Effector CD4-positive, alpha-beta T cell (primary cell): ENCODE data around the gene LYPD4. TPM values are rescaled to one million over a fixed set of nuclear protein-coding genes. Genes with fewer than 3 reads are reported as not detected.
"Not testable (repeated sequence)": the region's sequence is repeated elsewhere in the genome, so short reads cannot be mapped to it uniquely, and the experiment has no call there.

ENCODE experiments used
- DNase-seq: peaks from one replicate; pipeline ENCODE4 v3.0.0-alpha.2; 2020
- total RNA-seq: gene quantifications from one replicate; lab custom pipeline; 2026; lab: John Stamatoyannopoulos, UW

LYPD4 gene, protein sequence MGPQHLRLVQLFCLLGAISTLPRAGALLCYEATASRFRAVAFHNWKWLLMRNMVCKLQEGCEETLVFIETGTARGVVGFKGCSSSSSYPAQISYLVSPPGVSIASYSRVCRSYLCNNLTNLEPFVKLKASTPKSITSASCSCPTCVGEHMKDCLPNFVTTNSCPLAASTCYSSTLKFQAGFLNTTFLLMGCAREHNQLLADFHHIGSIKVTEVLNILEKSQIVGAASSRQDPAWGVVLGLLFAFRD
- not detected for total RNA-seq

DNA sequence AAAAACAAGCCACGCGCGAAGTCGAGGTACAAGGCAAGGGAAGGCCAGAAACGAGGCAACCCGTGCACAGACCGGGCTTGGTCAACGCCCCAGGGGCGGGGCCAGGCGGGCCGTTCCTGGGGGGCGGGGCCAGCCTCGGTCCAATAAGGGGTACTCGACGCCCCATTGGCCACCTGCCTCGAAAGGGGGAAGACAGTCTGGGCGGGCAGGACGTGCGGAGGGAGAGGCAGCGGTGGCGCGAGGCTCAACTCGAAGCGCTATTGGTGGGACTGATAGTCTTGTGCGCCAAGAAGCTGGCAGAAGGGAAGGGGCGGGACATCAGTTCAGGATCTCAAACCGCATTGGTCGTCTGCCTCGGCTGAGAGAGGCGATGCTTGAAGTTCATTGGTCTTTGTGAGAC lies at the start of gene LYPD4:
LYPD4 (minus strand) TSS at position 83 of the 400 bp plus-strand sequence. CDS start 5,398 bp downstream, outside the sequence.
- no peak for DNase-seq

DNA sequence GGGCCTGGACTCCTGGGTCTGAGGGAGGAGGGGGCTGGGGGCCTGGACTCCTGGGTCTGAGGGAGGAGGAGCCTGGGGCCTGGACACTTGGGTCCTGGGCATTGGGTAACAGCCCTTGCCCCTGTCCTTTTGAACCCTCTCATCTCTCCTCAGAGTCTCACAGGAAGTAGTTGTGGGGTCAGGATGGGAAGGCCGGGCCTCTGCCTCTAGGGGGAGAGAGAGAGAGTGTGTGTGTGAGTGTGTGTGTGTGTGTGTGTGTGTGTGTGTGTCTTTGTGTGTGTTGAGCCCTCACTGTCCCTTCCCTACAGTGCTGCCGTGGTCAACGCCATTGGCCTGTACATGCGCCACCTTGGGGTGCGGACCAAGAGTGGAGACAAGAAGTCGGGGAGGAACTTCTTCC lies 49.4 kb upstream of the LYPD4 start:
- no peak for DNase-seq

DNA sequence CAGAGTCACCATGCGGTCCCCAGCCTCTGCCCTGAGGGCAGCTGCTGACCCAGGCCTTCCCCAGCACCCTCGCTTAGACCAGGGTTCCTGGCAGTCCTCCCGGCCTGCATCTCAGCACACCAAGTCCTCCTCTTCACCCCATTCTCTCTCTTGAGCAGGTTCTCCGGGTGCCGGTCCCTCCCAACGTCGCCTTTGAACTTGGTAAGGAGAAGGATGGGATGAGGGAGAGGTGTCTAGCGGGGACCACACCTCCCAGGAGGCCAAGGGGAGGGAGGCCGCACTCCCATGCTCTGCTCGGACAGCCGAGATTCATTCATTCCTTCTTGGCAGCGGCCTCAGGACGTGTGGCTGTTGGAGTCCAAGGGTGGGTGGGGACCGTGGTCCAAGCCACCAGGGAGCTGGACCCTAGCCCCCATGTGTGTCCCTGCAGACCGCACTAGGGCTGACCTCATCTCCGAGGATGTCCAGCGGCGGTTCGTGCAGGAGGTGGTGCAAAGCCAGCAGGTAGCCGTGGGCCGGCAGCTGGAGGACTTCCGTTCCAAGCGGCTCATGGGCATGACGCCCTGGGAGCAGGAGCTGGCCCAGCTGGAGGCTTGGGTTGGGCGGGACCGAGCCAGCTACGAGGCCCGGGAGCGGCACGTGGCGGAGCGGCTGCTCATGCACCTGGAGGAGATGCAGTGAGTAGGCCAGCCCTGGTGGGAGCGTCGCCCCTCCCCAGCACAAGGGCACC lies 47.9 kb upstream of the LYPD4 start:
- no peak for DNase-seq

DNA sequence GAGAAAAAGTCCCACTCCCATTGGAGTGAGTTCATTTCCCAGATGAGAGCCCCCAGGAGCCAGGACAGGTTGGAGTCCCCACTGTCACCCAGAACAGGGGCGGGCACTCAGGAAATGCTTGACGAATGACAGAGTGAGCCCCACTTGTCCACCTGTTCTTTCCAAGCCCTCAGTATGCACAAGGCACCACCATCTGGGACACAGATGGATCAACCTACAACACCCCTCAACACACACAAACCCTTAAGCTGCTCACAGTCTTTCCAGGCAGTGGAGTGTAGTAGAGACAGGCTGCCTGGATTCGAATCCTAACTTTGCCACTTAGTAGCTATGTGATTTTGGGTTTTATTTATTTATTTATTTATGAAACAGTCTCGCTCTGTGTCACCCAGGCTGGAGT lies 46.5 kb upstream of the LYPD4 start:
- no peak for DNase-seq

DNA sequence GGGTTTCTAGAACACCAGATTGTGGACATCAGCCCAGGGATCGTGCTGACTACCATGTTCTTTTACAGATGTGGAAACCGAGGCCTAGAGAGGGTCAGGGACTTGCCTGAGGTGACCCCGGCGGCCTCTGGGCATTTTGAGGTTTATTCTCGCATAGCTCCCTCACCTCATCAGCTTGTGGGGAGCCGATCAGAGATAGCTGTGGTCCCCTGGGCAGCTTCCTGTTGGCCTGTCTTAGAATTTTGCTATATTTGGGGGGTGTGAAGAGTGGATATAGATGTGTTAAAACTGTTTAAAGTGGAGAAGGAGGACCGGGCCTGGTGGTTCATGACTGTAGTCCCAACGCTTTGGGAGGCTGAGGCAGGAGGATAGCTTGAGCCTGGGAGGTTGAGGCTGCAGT lies 45.4 kb upstream of the LYPD4 start:
- no peak for DNase-seq

DNA sequence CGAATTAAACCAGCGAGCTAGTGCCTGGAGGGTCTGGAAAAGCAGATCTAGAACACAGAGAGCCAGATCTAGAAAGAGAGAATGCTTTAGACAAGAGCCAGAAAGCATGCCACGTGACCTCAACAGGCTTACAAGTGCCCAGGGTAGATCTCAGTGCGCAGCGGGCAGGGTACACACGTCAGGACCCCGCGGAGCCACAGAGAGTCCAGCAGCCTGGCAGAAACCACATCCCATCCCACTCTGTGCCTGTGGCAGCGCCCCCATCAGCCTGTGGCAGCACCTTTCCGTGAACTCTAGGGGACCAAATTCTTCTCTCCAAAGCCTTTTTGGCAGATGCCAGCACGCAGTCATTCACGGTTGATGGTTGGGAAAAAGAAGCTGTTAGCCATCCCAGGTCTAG lies 44.4 kb upstream of the LYPD4 start:
- DNase-seq, result no peak

DNA sequence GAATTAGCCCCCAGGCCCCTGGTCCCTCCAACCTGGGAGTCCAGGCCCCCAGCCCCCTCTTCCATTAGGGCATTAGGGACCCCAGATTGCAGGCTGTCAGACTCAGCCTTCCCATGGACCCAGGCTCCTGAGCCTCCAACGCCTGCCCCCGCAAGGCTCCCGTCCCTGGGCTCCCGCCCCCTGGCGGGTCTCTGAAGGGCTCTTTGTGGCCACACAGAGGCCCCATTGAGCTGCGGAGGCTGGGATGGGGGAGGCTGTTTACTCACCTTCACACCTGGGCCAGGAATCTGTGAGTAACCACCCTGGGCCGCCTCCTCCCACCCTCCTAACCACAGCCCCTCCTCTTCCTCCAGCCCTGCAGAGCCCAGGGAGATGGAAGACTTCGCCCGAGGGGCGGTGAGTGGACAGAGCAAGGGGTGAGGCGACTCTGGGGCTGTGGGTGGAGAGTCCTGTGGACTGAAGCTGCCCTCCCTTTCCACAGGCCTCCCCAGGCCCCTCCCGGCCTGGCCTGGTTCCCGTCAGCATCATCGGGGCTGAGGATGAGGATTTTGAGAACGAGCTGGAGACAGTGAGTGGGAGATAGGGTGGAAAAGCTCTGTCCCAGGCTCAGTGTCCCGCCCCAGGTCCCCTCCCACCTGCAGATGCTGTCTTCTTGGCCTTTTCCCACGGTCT lies 43.4 kb upstream of the LYPD4 start:
- DNase-seq, result peak; percentile 78

DNA sequence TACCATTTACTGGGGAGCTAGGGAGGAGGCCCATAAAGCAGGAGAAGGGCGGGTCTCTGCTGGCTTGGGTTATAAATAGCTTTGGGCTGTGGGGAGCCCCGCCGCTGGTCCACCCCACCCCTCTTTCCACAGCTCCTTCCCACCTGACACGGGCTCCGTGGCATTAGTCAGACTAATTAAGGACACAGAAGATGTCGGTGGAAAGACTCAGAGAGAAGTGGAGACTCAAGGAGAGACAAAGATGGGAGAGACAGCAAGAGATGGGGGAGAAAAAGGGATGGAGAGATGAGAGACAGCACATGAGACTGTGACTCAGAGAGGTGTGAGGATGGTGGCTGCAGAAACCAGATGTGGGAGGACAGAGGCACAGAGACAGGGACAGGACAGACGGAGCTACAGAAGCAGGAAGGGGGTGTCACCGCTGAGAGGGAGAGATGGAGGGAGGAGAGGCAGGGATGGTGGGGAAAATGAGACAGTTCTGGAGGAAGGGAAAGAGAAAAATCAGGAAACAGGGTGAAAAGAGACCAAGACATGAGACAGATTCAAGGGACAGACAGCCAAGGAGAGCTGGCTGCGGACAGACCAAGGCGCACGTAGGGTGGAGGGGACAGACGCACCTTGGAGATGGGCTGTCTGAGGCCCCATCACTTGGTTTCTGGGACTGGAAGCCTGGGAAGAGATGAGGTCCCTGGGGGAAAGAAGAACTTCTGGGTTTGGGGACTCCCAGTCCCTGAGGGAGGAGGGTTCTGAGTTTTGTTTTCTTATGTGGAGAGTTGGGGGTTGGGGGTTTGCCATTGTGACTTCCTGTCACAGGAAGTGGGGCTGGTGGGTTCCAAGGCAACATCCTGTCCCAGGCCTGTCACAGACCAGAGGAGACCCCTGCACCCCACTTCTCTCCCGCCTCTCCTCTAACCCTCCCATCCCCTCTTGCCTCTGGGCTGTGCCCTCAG lies 42.6 kb upstream of the LYPD4 start:
- peak; percentile 61 for DNase-seq

DNA sequence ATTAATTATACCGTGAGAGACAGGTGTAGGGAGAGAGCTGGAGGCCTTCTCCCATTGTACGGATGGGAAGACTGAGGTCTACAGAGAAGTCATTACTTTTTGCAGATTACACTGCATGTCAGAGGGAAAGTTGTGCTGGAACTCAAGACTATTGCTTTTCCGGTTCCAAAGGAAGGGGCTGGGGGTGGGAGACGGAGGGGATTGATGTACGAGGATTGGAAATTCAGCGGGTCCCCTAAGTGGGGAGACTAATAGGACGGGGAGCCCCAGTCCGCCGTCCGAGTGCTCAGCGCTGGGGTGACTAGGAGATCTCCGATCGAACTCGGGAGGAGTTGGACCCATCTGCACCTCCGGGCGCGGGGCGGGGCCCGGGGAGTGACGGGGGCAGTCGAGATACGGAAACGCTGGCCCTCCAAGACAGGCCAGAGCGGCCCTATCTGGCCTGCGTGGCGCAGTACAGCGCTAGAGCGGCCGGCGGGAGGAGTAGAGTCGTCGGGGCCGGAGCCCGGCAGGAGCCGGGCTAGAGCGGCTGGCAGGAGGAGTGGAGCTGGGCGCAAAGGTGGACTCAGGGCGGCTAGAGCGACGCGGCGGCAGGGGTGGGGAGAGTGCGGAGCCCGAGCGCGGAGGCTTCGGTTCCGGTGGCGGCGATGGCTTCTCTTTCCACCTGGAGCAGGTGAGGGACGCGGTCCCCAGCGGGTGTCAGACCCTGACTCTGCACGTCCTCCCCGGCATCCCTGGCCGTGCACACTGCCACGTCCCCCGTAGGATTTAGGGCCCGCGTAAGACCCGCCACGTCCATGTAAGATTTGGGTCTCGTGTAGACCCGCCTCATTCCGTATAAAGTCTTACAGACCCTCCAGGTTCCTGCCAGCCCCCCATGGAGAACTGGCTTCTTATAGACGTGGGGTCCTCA lies 39.6 kb upstream of the LYPD4 start:
- DNase-seq, result peak; percentile 76

DNA sequence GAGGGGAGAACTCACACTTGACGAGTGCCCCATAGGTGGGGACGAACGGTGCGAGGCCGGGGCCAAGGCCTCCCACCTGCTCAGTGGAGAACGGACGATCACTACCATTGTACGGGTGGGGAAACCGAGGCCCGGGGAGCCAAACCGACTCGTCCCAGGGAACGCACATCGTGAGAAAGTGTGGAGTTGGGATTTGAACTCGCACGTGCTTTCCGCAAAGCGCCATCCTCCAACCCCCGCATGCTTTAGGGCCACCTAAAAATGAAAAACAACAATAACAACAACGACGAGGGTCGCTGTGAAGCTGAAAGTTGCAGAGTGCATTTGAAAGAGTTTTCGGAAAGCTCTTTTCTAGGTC lies 39.0 kb upstream of the LYPD4 start:
- DNase-seq, result no peak

DNA sequence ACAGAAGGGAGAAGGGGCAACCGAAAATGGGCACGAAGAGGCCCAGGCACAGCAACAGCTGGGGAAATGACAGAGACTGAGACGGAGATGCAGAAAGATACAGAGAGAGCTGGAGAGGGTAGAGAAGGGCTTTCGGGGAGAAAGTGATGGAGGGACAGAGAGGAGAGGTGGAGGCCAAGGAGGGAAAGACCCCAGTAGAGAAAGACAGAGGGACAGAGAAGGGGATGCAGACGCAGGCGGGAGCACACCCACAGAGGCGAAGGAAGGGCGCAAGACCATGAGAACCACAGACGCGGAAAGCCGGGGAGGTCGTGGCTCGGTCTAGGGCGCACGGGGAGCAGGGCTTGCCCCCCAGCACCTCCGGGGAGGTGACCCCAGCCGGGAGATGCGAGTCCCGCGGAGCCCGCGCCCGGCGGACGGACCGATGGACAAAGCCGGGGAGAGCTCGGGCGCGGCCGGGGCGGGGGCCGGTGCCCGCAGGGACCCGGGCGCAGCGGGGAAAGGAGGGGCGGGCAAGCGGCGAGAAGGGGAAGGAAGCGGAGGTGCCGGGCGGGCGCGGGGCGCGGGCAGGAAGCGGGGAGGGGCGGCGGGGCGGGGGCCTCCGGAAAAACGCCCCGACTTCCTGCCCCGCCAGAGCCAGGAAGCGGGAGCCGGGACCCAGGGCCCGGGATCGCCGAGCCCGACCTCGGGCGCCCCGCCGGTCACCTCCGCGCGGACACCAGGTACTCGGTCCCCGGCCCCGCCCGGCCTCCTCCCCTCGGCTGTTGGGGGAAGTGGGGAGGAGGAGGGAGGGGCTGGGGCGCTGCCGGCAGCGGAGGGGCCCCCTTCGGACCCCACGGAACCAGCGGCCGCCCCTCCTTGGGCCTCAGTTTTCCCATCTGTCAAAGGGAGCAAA lies 38.3 kb upstream of the LYPD4 start, which contains the start of gene ARHGEF1:
ARHGEF1 (plus strand) TSS at position 617 of the 895 bp plus-strand sequence. CDS start 4,899 bp downstream, outside the sequence.
- peak; percentile 47 for DNase-seq

DNA sequence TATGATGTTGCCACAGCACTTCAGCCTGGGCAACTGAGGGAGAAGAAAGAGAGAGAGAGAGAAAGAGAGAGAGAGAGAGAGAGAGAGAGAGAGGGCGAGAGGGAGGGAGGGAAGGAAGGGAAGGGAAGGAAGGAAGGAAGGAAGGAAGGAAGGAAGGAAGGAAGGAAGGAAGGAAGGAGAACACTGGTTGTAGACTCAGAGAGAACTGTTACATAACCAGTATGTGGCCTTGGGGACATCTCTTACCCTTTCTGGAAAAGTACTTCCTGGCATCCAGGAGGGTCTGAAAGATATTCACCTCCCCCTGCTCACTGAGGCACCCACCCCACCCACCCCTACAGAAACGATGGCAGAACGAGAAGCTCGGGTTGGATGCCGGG lies 35.8 kb upstream of the LYPD4 start:
- DNase-seq, result no peak

DNA sequence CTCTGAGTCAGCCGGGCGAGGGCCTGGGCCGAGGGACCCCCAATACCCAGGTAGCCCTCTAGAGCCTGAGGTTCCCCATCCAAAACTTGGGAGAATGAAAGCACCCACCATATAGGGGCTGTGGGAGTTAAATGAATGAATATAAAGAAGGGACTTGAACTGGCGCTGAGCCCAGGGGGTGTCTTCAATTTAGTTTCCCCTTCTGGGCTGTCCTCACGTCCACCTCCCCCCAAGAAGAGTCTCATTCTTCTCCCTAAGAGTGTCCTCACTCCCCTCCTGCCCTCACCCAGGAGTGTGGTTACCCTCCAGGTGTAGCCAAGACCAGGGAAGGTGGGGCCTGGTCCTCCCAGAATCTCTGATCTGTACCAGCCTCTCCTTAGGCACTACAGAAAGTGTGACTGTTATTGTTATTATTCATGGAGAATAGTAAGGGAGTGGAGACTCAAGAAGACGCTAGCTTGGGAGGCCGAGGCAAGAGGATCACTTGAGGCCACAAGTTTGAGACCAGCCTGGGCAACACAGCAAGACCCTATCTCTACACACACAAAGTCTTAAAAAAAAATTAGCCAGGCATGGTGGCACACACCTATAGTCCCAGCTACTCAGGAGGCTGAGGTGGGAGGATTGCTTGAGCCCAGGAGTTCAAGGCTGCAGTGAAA lies 35.3 kb upstream of the LYPD4 start:
- DNase-seq, result no peak

DNA sequence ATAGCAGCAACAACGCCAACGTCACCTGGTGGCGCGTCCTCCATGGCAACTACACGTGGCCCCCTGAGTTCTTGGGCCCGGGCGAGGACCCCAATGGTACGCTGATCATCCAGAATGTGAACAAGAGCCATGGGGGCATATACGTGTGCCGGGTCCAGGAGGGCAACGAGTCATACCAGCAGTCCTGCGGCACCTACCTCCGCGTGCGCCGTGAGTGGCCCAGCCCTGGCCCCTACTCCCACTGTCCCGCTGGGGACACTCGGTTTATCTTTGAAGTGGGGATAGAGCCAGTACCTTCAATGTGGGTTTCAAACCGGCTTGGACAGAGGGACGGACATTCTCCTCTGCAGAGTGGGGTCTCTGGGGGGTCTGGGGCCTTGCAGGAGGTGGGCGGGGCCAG lies 34.6 kb upstream of the LYPD4 start:
- DNase-seq, result no peak

DNA sequence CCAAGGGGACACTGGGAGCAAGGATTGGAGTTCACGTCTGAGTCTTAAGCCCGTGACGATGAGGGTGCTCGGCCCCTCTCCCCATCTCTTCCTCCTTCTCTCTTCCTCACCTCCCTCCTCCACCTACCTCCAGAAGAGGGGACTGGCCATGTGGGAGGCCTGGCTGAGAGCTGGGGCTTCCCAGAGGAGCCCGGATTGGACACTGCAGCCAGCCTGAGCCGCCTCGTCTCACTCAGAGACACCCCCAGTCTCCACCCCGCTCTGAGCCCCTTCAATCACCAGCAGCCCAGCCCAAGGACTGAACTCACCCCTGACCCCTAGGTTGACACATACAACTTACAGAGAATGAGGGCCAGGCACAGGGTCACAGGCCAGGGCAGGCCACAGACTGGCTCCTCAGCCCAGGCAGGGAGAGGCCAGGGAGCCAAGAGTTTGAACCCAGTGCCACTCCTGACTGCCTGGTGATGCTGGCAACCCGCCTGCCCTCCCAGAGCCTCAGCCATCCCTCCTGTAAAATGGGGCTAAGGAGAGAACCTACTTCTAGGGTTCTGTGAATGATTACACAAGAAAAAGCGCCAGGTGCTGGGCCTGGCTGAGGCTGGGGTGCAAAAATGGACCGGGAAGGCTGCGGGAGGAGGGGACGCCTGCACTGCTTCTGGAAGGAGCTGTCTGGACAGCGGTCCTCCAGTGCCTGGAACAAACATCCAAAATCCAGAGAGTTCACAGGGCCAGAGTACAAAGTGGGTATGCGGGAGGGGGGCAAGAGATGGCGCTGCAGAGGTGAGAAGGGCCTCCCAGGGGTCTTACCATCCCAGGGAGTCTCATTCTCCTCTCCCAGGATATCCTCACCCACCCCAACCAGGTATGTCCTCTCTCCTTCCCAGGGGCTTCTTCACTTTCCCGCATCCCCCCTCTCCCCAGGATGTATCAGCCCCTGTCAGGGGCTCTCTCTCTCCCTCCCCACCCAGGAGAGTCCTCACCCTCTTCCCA lies 33.7 kb upstream of the LYPD4 start:
- no peak for DNase-seq

DNA sequence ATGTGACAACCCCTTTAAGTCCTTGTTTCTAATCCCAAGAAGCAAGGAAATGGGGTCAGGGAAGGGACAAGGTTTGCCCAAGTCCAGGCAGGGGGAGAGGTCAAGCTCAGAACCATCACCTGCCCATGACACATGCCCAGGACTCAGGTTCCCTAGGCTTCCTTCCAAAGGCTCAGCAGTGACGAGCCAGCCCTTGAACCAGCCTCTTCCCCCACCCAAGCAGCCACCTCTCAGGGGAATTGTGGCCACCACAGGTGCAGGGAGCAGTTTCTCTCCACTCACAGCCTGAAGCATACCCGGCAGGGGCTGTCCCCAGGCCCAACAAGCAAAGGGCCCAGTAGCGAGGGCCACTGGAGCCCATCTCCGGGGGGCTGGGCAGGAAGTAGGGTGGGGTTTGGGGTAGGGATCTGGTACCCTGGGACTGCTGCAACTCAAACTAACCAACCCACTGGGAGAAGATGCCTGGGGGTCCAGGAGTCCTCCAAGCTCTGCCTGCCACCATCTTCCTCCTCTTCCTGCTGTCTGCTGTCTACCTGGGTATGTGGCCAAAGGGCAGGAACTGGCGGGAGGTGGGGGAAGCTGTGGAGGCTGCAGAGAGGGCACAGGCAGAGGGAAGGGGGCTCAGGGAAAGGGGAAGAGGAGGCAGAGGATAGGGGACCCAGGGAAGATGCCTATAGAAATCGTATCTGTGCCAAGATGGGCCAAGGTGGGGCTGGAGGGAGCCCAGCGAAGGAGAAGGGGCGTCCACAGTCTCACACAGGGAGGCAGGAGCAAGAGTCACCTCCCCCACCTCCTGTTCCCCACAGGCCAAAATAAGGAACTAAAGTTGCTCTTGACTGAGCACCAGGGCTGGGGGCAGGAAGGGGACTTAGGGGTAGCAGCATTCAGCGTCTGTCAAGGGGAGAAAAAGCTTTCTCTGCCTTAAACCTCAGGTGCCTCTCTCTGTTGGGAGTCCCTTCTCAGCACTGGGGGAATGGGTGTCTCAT lies 32.7 kb upstream of the LYPD4 start, which contains the start of gene CD79A:
CD79A (plus strand) TSS at position 433 of the 986 bp plus-strand sequence; CDS start at position 459, 26 bp downstream.
- DNase-seq, result no peak

DNA sequence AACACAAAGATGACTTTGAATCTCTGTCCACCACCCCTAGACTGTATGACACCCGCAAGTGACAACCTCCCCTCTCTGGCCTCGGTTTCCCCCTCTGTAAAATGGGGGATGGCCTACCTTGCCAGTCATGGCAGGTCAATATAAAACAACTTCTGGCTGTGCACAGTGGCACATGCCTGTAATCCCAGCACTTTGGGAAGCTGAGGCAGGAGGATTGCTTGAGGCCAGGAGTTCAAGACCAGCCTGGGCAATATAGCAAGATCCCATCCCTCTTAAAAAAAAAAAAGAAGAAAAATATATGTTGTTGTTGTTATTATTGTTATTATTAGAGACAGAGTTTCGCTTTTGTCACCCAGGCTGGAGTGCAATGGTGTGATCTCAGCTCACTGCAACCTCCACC lies 31.5 kb upstream of the LYPD4 start:
- not testable (repeated sequence) for DNase-seq
